Gastrocnemius medialis (tissue), 4 donors: Measurements from ENCODE around the gene DNAJC27.

Source experiments
- POLR2A ChIP-seq, 2 donors: fragments of 450-650 bp; IDR thresholded peaks; one replicate each; pipeline ENCODE4 v1.6.1; 2017; ENCODE audit warnings: antibody characterized with exemption in 2 of 2, mild to moderate bottlenecking in 2 of 2, moderate library complexity in 2 of 2
- TF ChIP-seq, protein P1 (sequence below), 5 experiments: fragments of 450-650 bp in 3 of 5; fragments of 200-600 bp in 2 of 5; sonication (generic) in 2 of 5; IDR thresholded peaks in 4 of 5; conservative IDR thresholded peaks in 1 of 5; 1 replicate in 4 of 5; 2 replicates in 1 of 5; pipeline ENCODE4 v1.5.1; 2016 to 2019; ENCODE audit warnings: antibody characterized with exemption in 5 of 5, mild to moderate bottlenecking in 3 of 5, moderate library complexity in 3 of 5

DNA sequence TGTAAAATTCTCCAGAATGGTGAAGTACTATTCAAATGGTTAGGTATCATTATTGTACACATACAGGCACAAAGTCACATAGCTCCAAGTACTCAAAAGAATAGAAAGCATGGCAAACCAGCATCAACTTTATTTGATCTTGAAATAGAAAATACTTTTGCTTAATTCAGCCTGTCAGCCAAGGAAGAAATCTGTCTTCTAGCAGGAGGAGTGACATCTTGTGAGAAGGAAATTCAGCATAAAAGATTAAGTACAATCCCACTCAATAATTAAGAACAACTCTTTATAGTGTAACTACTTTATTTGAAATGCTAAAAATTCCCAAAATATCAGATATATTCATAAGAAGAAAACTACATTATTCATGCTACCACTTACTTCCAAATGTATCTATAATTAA, 15.8 kb downstream of the DNAJC27 start:
- TF ChIP-seq, protein P1, sequence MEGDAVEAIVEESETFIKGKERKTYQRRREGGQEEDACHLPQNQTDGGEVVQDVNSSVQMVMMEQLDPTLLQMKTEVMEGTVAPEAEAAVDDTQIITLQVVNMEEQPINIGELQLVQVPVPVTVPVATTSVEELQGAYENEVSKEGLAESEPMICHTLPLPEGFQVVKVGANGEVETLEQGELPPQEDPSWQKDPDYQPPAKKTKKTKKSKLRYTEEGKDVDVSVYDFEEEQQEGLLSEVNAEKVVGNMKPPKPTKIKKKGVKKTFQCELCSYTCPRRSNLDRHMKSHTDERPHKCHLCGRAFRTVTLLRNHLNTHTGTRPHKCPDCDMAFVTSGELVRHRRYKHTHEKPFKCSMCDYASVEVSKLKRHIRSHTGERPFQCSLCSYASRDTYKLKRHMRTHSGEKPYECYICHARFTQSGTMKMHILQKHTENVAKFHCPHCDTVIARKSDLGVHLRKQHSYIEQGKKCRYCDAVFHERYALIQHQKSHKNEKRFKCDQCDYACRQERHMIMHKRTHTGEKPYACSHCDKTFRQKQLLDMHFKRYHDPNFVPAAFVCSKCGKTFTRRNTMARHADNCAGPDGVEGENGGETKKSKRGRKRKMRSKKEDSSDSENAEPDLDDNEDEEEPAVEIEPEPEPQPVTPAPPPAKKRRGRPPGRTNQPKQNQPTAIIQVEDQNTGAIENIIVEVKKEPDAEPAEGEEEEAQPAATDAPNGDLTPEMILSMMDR (IDR thresholded peaks at IDR 0.05 in 4 of 5, conservative IDR thresholded peaks at IDR 0.05 in 1 of 5): no peak
- no peak for TF ChIP-seq POLR2A (IDR thresholded peaks at IDR 0.05)
